ENCODE results near the gene DEDD2. TPM values are rescaled to one million over a fixed set of nuclear protein-coding genes. Genes with fewer than 3 reads are reported as not detected.

Gene DEDD2
- total RNA-seq, 1 experiment from 2014 or later, result 45.6 TPM

- no peak overlapping the region for H2AFZ ChIP-seq
- peaks cover 27% of the 10 kb centered on the region; the same call in 1 of the 2 replicates for H3F3A ChIP-seq (ENCODE audit: insufficient read depth, low read depth)
- peaks cover 13% of the 10 kb centered on the region; the same call in 1 of the 2 replicates for H4K20me1 ChIP-seq (ENCODE audit: insufficient read depth)
- H3K4me1 ChIP-seq (replicated peaks; ENCODE audit: insufficient read depth), result no peaks in the 10 kb centered on the region
- no TSS peak for BruUV-seq (replicated peaks)
- H3K9me2 ChIP-seq (ENCODE audit: insufficient read depth), result no peaks in the 10 kb centered on the region
- TF ChIP-seq EZH2 (IDR thresholded peaks at IDR 0.05; ENCODE audit: low read depth) (no peak), CTCF (conservative IDR thresholded peaks at IDR 0.05) (no peak)
- H3K27ac ChIP-seq, result no peak overlapping the region
- ChIA-PET CTCF (no interaction called here), POLR2A (ENCODE audit: unreplicated experiment) (no interaction called here)
- H3K9me3 ChIP-seq (ENCODE audit: insufficient read depth, low read depth), result no peaks in the 10 kb centered on the region
- intact Hi-C loops (cut with micrococcal nuclease; ENCODE audit: unreplicated experiment), result no loop called here
- DNase-seq, result no peak
- no peaks in the 10 kb centered on the region for H3K27me3 ChIP-seq (ENCODE audit: insufficient read depth, low read depth)
- no peak overlapping the region for H3K4me3 ChIP-seq
- no peak overlapping the region for H3K4me2 ChIP-seq
- H3K79me2 ChIP-seq (ENCODE audit: low read depth), result no peaks in the 10 kb centered on the region
- peaks cover 14% of the 10 kb centered on the region; the same call in 1 of the 2 replicates for H3K36me3 ChIP-seq (ENCODE audit: low read depth)
Observed at GRCh38 chr19:42228641-42229040, 11.2 kb upstream of the DEDD2 start.

- ChIA-PET CTCF (no interaction called here), POLR2A (ENCODE audit: unreplicated experiment) (no interaction called here)
- Histone ChIP-seq H3K79me2 (ENCODE audit: low read depth) (peaks cover 13% of the 10 kb centered on the region), H3F3A (ENCODE audit: insufficient read depth, low read depth) (peaks cover 18% of the 10 kb centered on the region; the same call in 1 of the 2 replicates), H3K4me3 (no peak overlapping the region), H3K9me2 (ENCODE audit: insufficient read depth) (no peaks in the 10 kb centered on the region), H3K4me2 (no peak overlapping the region), H3K27me3 (ENCODE audit: insufficient read depth, low read depth) (no peaks in the 10 kb centered on the region), H3K27ac (no peak overlapping the region), H3K9me3 (ENCODE audit: insufficient read depth, low read depth) (no peaks in the 10 kb centered on the region), H3K36me3 (ENCODE audit: low read depth) (peaks cover 17% of the 10 kb centered on the region; the same call in 1 of the 2 replicates), H2AFZ (no peak overlapping the region), H3K4me1 (replicated peaks; ENCODE audit: insufficient read depth) (no peaks in the 10 kb centered on the region), H4K20me1 (ENCODE audit: insufficient read depth) (peaks cover 12% of the 10 kb centered on the region; the same call in 1 of the 2 replicates)
- no peak for DNase-seq
- intact Hi-C loops (cut with micrococcal nuclease; ENCODE audit: unreplicated experiment), result no loop called here
- no peak for TF ChIP-seq CTCF (conservative IDR thresholded peaks at IDR 0.05)
- no peak for TF ChIP-seq EZH2 (IDR thresholded peaks at IDR 0.05; ENCODE audit: low read depth)
- BruUV-seq (replicated peaks), result no TSS peak
Observed at GRCh38 chr19:42226886-42227285, 9.4 kb upstream of the DEDD2 start.

- ChIA-PET CTCF (no interaction called here), POLR2A (ENCODE audit: unreplicated experiment) (no interaction called here)
- Histone ChIP-seq H3K4me2 (no peak overlapping the region), H3K27ac (no peak overlapping the region), H3F3A (ENCODE audit: insufficient read depth, low read depth) (peaks cover 7% of the 10 kb centered on the region; the same call in 1 of the 2 replicates), H3K4me3 (no peak overlapping the region), H3K27me3 (ENCODE audit: insufficient read depth, low read depth) (no peaks in the 10 kb centered on the region), H3K4me1 (replicated peaks; ENCODE audit: insufficient read depth) (peaks cover 7% of the 10 kb centered on the region), H3K36me3 (ENCODE audit: low read depth) (peaks cover 12% of the 10 kb centered on the region; the same call in 1 of the 2 replicates), H2AFZ (no peak overlapping the region), H3K9me2 (ENCODE audit: insufficient read depth) (no peaks in the 10 kb centered on the region), H3K9me3 (ENCODE audit: insufficient read depth, low read depth) (no peaks in the 10 kb centered on the region), H3K79me2 (ENCODE audit: low read depth) (peaks cover 24% of the 10 kb centered on the region), H4K20me1 (ENCODE audit: insufficient read depth) (peaks cover 8% of the 10 kb centered on the region; the same call in 1 of the 2 replicates)
- no TSS peak for BruUV-seq (replicated peaks)
- intact Hi-C loops (cut with micrococcal nuclease; ENCODE audit: unreplicated experiment), result no loop called here
- TF ChIP-seq CTCF (conservative IDR thresholded peaks at IDR 0.05) (no peak), EZH2 (IDR thresholded peaks at IDR 0.05; ENCODE audit: low read depth) (no peak)
- no peak for DNase-seq
Observed at GRCh38 chr19:42225718-42226292, 8.3 kb upstream of the DEDD2 start.
